ENCODE data around the gene GNG7. TPM values are rescaled to one million over a fixed set of nuclear protein-coding genes. Genes with fewer than 3 reads are reported as not detected.
A peak's percentile ranks its signal among the peaks of the same experiment; 100 is the strongest.
"Not testable (repeated sequence)": the region's sequence is repeated elsewhere in the genome, so short reads cannot be mapped to it uniquely, and the experiment has no call there.

The GNG7 gene
- polyA plus RNA-seq, 3 donors from 2014 or later, result 0.22 to 0.84 (median 0.33) TPM

- H3K27me3 Mint-ChIP-seq (ENCODE audit: low read depth in 3 of 3), result peaks cover 18 to 37% (median 30%) of the 10 kb centered on the region in 3 donors
- DNase-seq, result peak; percentile 64 to 66 (median 65)
- peaks cover 15 to 36% of the 10 kb centered on the region in 2 donors for H3K4me1 Mint-ChIP-seq
- peak overlapping the region; percentile 86 to 96 (median 94) for H3K27ac Mint-ChIP-seq
- peaks cover 0 to 10% (median 0%) of the 10 kb centered on the region in 3 donors for H3K36me3 Mint-ChIP-seq
- no peaks in the 10 kb centered on the region for H3K9me3 Mint-ChIP-seq
- H3K4me3 Mint-ChIP-seq, result peak overlapping the region; percentile 96 to 100 (median 99)
Observed at GRCh38 chr19:2476451-2477140, 225.9 kb downstream of the GNG7 start.

DNA sequence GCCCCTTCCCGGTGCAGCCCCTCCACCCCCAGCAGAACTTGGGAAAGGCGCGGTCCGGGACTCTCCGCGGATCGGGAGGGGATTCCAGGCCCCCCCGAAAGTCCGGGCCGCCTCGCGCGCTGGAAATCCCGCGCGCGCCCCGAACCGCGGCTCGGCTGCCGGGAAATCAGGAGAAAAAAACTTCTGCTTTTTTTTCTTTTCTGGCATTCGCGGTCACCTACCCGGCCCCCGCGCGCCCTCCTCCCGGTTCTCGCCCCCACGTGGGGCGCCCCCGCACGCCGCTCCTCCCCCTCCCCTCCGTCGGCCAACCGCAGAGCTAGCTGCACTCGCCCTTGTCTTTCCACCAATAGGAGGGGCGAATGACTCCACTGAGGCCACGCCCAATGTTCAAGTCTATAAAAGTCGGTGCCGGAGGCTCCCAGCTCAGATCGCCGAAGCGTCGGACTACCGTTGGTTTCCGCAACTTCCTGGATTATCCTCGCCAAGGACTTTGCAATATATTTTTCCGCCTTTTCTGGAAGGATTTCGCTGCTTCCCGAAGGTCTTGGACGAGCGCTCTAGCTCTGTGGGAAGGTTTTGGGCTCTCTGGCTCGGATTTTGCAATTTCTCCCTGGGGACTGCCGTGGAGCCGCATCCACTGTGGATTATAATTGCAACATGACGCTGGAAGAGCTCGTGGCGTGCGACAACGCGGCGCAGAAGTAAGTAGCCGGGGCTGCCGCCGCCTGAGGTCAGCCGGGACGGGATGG, 226.6 kb downstream of the GNG7 start, which contains the start of gene GADD45B:
TSS of gene GADD45B (plus strand) at position 426 of the 749 bp plus-strand sequence. CDS start at position 658, 232 bp downstream.
- Mint-ChIP-seq H3K9me3 (no peaks in the 10 kb centered on the region), H3K27me3 (ENCODE audit: low read depth in 3 of 3) (peaks cover 18 to 37% (median 30%) of the 10 kb centered on the region in 3 donors), H3K36me3 (peaks cover 0 to 10% (median 0%) of the 10 kb centered on the region in 3 donors), H3K27ac (peak within 1 kb of the TSS; percentile 86 to 96 (median 94)), H3K4me3 (peak within 1 kb of the TSS; percentile 96 to 100 (median 99)), H3K4me1 (peaks cover 15 to 36% of the 10 kb centered on the region in 2 donors)
- DNase-seq, result peak; percentile 97 to 98 (median 97)

DNA sequence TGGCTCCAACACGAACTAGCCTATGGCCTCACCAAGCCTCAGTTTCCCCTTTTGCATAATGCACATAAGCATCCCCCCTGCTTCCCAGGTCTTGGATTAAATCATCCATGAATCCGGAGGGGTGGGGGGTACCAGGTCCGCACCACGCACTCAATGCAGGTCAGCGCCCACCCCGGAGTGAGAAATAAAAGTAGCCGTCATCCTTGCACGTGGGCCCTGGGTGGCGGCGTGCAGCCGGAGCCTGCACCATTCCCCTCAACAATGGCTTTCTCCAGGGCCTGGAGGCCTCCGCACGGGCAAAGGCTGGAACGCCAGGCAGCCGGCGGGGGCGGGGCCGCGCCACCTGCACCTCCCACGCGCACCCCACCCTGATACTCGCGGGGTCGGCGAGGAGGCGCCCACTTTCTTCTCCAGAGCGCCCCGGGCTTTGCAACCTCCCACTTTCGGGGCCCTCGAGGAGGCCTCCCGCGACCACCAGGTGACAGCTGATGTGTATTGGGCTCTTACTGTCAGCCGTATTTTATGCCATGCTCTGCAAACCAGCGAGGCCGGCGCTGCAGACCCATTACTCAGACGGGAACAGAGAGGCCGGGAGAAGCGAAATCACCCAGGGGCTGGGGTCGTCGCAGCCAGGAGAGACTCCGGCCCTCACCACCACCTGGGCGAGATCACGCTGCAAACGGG, 227.3 kb downstream of the GNG7 start:
- DNase-seq, result peak in 2 of 3 donors; percentile 42 to 51
- peaks cover 15 to 36% of the 10 kb centered on the region in 2 donors for H3K4me1 Mint-ChIP-seq
- H3K27ac Mint-ChIP-seq, result peak overlapping the region; percentile 36 to 88 (median 82)
- peaks cover 0 to 10% (median 0%) of the 10 kb centered on the region in 3 donors for H3K36me3 Mint-ChIP-seq
- no peaks in the 10 kb centered on the region for H3K9me3 Mint-ChIP-seq
- H3K27me3 Mint-ChIP-seq (ENCODE audit: low read depth in 3 of 3), result peaks cover 18 to 37% (median 30%) of the 10 kb centered on the region in 3 donors
- H3K4me3 Mint-ChIP-seq, result peak overlapping the region; percentile 79 to 87 (median 84)

DNA sequence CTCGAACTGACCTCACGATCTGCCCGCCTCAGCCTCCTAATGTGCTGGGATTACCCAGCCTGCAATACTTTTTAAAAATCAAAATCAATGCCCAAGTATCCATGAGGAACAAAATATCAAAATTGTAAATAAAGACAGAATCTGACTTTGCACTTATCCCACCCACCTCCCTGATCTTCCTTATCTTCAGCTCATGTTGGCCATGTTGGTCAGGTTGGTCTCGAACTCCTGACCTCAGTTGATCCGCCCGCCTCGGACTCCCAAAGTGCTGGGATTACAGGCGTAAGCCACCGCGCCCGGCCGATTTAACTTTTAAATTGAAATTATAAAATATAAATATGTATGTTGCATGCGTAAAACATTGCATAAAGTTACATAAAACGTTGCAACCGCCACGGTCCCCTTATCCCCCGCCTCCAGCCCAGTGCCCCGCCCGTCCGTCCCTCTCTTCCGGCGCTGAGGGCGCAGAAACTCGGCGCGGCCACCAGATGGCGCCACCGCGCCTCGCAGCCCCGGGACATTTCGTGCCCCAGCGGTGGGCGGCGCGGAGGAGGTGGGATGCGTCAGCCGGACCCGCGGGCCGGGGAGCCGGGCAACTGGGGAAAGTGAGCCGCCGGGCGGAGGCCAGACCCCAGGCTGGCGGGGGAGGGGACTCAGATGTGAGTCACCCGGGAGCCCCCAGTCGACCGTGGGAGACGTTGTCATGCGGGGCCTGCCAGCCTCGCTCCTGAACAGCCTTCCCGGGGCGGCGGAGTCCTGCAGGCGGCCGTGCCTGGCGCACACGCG, 228.1 kb downstream of the GNG7 start:
- Mint-ChIP-seq H3K4me1 (peaks cover 15 to 28% of the 10 kb centered on the region in 2 donors), H3K4me3 (peak overlapping the region; percentile 79 to 87 (median 84)), H3K27ac (peak overlapping the region; percentile 31 to 86 (median 76)), H3K9me3 (no peaks in the 10 kb centered on the region), H3K27me3 (ENCODE audit: low read depth in 3 of 3) (peaks cover 18 to 37% (median 32%) of the 10 kb centered on the region in 3 donors), H3K36me3 (peaks cover 0 to 10% (median 0%) of the 10 kb centered on the region in 3 donors)
- peak; percentile 85 to 88 (median 86) for DNase-seq

DNA sequence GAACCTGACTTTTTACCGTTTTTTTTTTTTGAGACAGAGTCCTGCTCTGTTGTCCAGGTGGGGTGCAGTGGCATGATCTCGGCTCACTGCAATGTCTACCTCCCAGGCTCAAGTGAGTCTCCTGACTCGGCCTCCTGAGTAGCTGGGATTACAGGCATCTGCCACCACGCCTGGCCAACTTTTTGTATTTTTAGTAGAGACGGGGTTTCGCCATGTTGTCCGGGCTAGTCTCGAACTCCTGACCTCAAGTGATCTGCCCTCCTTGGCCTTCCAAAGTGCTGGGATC, 232.6 kb downstream of the GNG7 start:
- not testable (repeated sequence) for H3K4me3 Mint-ChIP-seq; H3K4me1 Mint-ChIP-seq; H3K27me3 Mint-ChIP-seq (ENCODE audit: low read depth in 3 of 3); H3K27ac Mint-ChIP-seq; H3K36me3 Mint-ChIP-seq; H3K9me3 Mint-ChIP-seq; DNase-seq

GRCh38 chr19:2469102-2469914, 233.2 kb downstream of the GNG7 start:
- no peak for DNase-seq
- H3K36me3 Mint-ChIP-seq, result no peaks in the 10 kb centered on the region
- H3K27me3 Mint-ChIP-seq (ENCODE audit: low read depth in 3 of 3), result peaks cover 0 to 7% (median 3%) of the 10 kb centered on the region in 3 donors
- H3K4me3 Mint-ChIP-seq, result no peak overlapping the region
- H3K4me1 Mint-ChIP-seq, result no peaks in the 10 kb centered on the region
- no peak overlapping the region for H3K27ac Mint-ChIP-seq
- H3K9me3 Mint-ChIP-seq, result no peaks in the 10 kb centered on the region

DNA sequence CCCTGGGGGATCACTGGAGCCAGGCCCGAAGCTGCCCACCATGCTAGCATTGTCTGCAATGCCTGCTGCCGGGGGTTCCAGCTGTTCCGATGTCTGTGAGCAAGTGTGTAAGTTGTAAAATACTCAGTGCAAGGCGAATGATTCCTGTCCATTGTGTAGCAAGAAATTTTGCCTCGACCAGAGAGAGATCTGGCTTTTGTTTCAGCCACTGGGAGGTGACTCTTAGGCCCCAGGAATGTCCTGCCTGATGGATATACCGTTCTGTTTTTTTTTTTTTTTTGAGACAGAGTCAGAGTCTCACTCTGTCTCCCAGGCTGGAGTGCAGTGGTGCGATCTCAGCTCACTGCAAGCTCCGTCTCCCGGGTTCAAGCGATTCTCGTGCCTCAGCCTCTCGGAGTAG, 233.9 kb downstream of the GNG7 start:
- DNase-seq, result no peak
- H3K4me1 Mint-ChIP-seq, result no peaks in the 10 kb centered on the region
- peaks cover 0 to 5% (median under 1%) of the 10 kb centered on the region in 3 donors for H3K27me3 Mint-ChIP-seq (ENCODE audit: low read depth in 3 of 3)
- no peaks in the 10 kb centered on the region for H3K36me3 Mint-ChIP-seq
- H3K4me3 Mint-ChIP-seq, result no peak overlapping the region
- no peaks in the 10 kb centered on the region for H3K9me3 Mint-ChIP-seq
- no peak overlapping the region for H3K27ac Mint-ChIP-seq

DNA sequence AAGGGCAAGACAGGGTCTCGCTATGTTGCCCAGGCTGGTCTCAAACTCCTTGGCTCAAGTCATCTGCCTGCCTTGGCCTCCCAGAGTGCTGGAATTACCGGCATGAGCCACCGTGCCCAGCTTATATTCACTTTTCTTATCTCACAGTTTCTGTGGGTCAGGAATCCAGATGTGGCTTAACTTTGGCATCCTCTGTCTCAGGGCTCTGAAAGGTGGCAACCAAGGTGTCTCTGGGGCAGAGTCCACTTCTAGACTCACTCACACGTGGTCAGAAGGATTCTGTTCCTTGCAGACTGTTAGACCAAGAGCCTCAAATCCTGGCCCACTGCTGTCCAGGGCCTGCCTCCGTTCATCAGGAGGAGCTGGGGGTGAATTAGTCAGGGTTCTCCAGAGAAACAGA, 238.1 kb downstream of the GNG7 start:
- peaks cover 10% of the 10 kb centered on the region in 2 donors for H3K4me1 Mint-ChIP-seq
- H3K27me3 Mint-ChIP-seq (ENCODE audit: low read depth in 3 of 3), result peaks cover 0 to 2% (median 0%) of the 10 kb centered on the region in 3 donors
- no peak for DNase-seq
- no peak overlapping the region for H3K4me3 Mint-ChIP-seq
- H3K9me3 Mint-ChIP-seq, result no peaks in the 10 kb centered on the region
- H3K27ac Mint-ChIP-seq, result no peak overlapping the region
- H3K36me3 Mint-ChIP-seq, result no peaks in the 10 kb centered on the region

DNA sequence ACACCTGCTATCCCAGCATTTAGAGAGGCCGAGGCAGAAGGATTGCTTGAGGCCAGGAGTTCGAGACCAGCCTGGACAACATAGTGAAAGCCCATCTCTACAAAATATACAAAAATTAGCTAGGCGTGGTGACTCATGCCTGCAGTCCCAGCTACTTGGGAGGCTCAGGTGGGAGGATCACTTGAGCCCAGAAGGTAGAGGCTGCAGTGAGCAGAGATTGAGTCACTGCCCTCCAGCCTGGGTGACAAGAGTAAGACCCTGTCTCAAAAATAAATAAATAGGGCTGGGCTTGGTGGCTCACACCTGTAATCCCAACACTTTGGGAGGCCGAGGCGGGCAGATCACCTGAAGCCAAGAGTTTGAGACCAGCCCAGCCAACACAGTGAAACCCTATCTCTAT, 238.8 kb downstream of the GNG7 start:
- H3K4me1 Mint-ChIP-seq; H3K9me3 Mint-ChIP-seq; H3K27me3 Mint-ChIP-seq (ENCODE audit: low read depth in 3 of 3); H3K36me3 Mint-ChIP-seq; DNase-seq: not testable (repeated sequence)
- peak overlapping the region in 3 of 5 donors; percentile 32 to 44 (median 34) for H3K4me3 Mint-ChIP-seq
- H3K27ac Mint-ChIP-seq, result peak overlapping the region in 1 of 6 donors; percentile 12

GRCh38 chr19:2462635-2463421, 239.7 kb downstream of the GNG7 start:
- Mint-ChIP-seq H3K36me3 (no peaks in the 10 kb centered on the region), H3K27ac (no peak overlapping the region), H3K4me3 (peak overlapping the region in 3 of 5 donors; percentile 32 to 44 (median 34)), H3K27me3 (ENCODE audit: low read depth in 3 of 3) (peaks cover 0 to 5% (median 0%) of the 10 kb centered on the region in 3 donors), H3K9me3 (no peaks in the 10 kb centered on the region), H3K4me1 (peaks cover 10% of the 10 kb centered on the region in 2 donors)
- DNase-seq, result no peak

DNA sequence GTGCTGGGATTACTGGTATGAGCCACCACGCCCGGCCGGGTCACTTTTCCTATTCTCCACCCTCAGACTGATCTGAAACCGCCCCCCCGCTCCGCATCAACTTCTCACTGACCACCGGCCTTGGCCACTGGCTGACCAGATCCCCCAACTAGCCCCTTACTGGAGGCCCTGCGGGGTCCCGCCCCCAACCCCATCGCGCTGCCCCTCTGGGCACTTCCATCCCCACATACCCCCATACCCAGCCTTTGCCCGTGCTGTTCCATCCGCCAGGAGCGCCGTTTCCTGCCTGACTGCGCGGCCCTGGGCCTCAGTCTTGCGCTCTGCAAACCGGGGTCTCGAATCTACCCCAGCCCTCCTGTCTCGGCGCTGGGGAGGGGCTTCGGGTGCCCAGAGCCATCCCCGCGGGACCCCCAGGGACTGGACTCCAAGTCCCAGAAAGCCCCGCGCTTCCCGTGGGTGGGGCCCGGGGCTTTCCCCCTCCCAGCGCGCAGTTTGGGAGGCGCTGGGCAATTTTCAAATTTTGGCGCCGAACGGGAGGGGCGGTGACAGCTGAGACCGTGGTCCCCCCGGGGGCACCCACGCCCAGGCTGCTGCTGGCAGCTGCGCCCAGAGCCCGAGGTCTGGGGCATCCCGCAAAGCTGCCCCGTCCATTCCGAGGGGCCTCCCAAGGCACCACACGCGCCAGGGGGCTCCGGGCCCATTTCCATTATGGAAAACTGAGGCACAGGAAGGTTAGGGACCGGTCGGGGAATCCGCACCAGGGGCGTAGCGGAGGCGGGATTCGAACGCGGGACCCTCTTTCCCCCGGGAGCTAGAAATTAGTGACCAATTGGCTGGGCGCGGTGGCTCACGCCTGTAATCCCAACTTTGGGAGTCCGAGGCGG, 240.5 kb downstream of the GNG7 start:
- DNase-seq, result peak; percentile 30 to 32 (median 31)
- no peaks in the 10 kb centered on the region for H3K36me3 Mint-ChIP-seq
- peaks cover 0 to 5% (median 0%) of the 10 kb centered on the region in 3 donors for H3K27me3 Mint-ChIP-seq (ENCODE audit: low read depth in 3 of 3)
- H3K27ac Mint-ChIP-seq, result peak overlapping the region in 1 of 6 donors; percentile 55
- H3K9me3 Mint-ChIP-seq, result no peaks in the 10 kb centered on the region
- H3K4me3 Mint-ChIP-seq, result peak overlapping the region; percentile 65 to 83 (median 70)
- peaks cover 11 to 13% of the 10 kb centered on the region in 2 donors for H3K4me1 Mint-ChIP-seq

All from immature natural killer cell (primary cell).